ENCODE results near the gene PIH1D2.
"Not testable (repeated sequence)": the region's sequence is repeated elsewhere in the genome, so short reads cannot be mapped to it uniquely, and the experiment has no call there.

Gene PIH1D2

DNA sequence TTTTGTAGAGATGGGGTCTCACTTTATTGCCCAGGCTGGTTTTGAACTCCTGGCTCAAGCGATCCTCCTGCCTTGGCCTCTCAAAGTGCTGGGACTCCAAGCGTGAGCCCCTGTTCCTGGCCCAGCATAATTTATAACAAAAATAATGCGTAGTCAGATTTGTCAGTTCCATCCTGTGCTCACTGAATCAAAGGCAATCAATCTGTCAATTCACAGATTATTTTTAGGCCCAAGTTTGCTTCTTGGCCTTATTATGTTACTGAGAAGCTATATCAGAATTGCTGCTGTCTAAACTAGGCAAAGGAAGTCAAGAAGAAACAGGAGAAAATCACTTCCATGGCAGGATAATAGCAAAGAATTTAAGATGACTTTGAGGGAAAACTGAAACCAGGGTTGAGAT is 39.9 kb downstream of the PIH1D2 start:
- H3K4me1 Mint-ChIP-seq (ENCODE audit: low read depth): peaks cover 6% of the 10 kb centered on the region
- no peaks in the 10 kb centered on the region for H3K27me3 Mint-ChIP-seq
- H3K27ac Mint-ChIP-seq: no peak overlapping the region
- no peaks in the 10 kb centered on the region for H3K9me3 Mint-ChIP-seq (ENCODE audit: low read depth)
- no peak overlapping the region for H3K4me3 Mint-ChIP-seq
- H3K36me3 Mint-ChIP-seq: peaks cover 14% of the 10 kb centered on the region

DNA sequence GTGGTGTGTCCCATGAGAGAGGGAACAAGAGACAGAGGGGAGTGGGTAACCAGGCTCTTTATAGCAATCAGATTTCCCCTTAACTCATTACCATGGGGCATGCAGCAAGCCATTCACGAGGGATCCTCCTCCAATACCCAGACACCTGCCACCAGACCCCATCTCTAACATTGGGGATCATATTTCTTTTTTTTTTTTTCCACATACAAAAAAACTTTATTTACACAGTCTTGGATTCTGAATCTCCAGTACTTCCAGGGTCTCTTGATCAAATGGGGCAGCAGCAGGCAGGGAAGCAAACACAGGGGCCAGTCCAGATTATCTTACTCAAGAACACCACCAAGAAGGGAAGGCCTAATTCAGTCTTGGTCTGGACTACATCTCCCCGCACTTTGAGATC is 44.4 kb downstream of the PIH1D2 start:
- Mint-ChIP-seq H3K36me3 (peaks cover 12% of the 10 kb centered on the region), H3K4me1 (ENCODE audit: low read depth) (peaks cover 19% of the 10 kb centered on the region), H3K9me3 (ENCODE audit: low read depth) (no peaks in the 10 kb centered on the region), H3K27ac (peak overlapping the region; percentile 1), H3K27me3 (no peaks in the 10 kb centered on the region), H3K4me3 (no peak overlapping the region)

DNA sequence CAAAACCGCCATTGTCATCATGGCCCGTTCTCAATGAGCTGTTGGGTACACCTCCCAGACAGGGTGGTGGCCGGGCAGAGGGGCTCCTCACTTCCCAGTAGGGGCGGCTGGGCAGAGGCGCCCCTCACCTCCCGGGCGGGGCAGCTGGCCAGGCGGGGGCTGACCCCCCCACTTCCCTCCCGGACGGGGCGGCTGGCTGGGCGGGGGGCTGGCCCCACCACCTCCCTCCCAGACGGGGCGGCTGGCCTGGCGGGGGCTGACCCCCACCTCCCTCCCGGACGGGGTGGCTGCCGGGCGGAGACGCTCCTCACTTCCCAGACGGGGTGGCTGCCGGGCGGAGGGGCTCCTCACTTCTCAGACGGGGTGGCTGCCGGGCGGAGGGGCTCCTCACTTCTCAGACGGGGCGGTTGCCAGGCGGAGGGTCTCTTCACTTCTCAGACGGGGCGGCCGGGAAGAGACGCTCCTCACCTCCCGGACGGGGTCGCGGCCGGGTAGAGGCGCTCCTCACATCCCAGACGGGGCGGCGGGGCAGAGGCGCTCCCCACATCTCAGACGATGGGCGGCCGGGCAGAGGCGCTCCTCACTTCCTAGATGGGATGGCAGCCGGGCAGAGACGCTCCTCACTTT is 46.9 kb downstream of the PIH1D2 start:
- H3K27me3 Mint-ChIP-seq; H3K27ac Mint-ChIP-seq; H3K9me3 Mint-ChIP-seq (ENCODE audit: low read depth); H3K4me3 Mint-ChIP-seq; H3K36me3 Mint-ChIP-seq: not testable (repeated sequence)
- peaks cover 28% of the 10 kb centered on the region for H3K4me1 Mint-ChIP-seq (ENCODE audit: low read depth)

DNA sequence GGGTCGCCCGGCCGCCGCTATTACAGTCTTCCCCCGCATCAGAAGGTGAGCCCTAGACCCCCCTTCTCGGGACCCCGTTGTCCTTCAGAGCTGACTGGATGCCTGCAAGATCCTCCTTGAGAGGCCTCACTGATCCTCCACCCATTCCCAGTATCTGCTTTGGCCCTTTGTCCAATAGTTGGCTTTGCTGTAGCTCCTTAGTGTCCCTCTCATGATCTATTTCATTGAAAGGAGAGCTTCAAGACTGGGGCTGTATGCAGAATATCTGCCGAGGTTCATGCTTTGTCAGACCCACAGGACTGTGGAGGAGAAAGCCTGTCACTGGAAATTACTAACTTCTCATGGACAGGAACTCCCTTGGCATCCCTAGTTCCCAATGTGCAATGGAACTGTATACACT is 48.1 kb downstream of the PIH1D2 start:
- H3K36me3 Mint-ChIP-seq: peaks cover 8% of the 10 kb centered on the region
- peak overlapping the region; percentile 100 for H3K27ac Mint-ChIP-seq
- no peaks in the 10 kb centered on the region for H3K9me3 Mint-ChIP-seq (ENCODE audit: low read depth)
- H3K4me3 Mint-ChIP-seq: peak overlapping the region; percentile 99
- peaks cover 28% of the 10 kb centered on the region for H3K4me1 Mint-ChIP-seq (ENCODE audit: low read depth)
- H3K27me3 Mint-ChIP-seq: no peaks in the 10 kb centered on the region

DNA sequence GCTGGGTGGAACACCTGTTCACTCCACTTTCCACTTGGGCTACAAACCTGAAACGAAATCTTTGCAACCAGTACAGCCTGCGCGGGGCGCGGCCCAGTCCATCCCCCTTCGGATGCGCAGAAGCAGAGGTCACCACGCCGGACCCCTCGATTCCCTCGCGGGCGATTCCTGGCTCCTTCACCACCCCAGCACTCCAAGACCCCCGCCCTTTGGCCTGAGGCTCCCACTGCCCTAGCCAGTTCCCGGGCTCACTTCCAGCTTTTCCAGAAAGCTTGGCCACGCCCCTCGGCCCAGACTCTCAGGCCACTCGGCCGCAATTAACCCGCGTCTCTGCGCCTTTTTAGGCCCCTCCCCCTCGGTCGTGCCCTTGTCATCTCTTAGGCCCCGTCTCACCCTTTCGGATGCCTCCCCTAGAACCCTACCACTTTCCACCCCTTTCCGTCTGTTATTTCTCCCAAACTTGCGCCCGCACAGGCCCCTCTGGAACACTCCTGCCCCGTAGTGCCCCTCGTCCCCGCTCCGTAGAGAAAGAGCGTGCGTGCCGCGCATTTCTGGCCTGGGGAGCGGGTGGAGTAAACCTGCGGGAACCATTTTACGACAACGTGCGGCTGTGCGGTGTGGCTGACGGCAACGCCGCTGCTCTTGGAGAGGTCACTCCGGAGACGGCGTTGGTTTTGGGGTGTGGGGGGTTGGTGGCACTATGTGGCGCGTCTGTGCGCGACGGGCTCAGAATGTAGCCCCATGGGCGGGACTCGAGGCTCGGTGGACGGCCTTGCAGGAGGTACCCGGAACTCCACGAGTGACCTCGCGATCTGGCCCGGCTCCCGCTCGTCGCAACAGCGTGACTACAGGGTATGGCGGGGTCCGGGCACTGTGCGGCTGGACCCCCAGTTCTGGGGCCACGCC is 48.8 kb downstream of the PIH1D2 start, which contains the start of gene DLAT:
Gene DLAT, plus strand, starts transcription at position 636 of the 906 bp plus-strand sequence. Its CDS starts 65 bp downstream, at position 701.
- Mint-ChIP-seq H3K4me3 (peak within 1 kb of the TSS; percentile 99), H3K36me3 (peaks cover 4% of the 10 kb centered on the region), H3K27ac (peak within 1 kb of the TSS; percentile 100), H3K27me3 (no peaks in the 10 kb centered on the region), H3K9me3 (ENCODE audit: low read depth) (no peaks in the 10 kb centered on the region), H3K4me1 (ENCODE audit: low read depth) (peaks cover 25% of the 10 kb centered on the region)

DNA sequence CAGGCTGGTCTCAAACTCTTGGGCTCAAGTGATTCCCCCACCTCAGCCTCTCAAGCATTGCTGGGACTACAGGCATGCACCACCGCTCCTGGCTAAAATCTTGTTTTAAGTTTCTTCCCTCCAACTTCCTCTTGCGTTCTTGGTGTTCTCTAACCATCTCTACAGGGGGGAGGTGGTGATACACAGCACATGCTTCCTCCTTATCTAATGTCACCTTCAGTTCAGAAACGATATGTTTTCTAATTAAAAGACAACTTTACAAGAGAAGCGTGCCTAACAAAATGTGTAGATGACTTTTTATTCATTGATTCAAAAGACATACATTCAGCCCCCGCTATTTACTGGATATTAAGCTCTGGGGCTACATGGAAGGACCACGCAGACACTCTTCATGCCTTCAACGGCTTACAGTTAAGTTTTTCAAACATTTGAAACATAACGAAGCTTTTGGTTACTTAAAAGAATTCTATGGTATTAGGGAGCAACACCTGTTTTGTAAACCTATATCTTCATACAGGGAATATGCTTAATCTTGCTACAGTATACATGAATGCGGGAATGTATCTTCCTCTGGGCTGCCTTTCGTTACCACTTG is 49.5 kb downstream of the PIH1D2 start:
- no peaks in the 10 kb centered on the region for H3K9me3 Mint-ChIP-seq (ENCODE audit: low read depth)
- H3K27me3 Mint-ChIP-seq: no peaks in the 10 kb centered on the region
- H3K4me3 Mint-ChIP-seq: peak overlapping the region; percentile 99
- H3K36me3 Mint-ChIP-seq: peaks cover 3% of the 10 kb centered on the region
- H3K4me1 Mint-ChIP-seq (ENCODE audit: low read depth): peaks cover 24% of the 10 kb centered on the region
- peak overlapping the region; percentile 100 for H3K27ac Mint-ChIP-seq

DNA sequence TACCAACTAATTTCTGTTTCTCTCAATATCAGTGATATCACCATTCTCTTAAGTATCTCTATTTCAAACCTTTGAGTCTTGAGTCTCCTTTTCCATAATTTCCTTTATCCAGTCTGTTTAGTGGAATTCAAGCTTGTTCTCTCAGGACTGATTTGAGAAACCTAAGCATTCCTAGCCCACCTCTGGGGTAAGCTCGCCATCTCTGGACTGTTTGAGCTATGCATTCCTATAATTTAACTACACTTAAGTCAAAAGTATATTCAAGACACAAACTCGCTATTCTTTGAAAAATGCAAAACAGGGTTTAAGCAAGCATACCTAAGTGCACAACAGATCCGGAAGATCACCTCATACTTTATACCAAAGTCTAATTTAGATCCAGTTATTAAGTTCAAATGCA is 50.7 kb downstream of the PIH1D2 start:
- H3K27me3 Mint-ChIP-seq: no peaks in the 10 kb centered on the region
- peak overlapping the region; percentile 79 for H3K27ac Mint-ChIP-seq

DNA sequence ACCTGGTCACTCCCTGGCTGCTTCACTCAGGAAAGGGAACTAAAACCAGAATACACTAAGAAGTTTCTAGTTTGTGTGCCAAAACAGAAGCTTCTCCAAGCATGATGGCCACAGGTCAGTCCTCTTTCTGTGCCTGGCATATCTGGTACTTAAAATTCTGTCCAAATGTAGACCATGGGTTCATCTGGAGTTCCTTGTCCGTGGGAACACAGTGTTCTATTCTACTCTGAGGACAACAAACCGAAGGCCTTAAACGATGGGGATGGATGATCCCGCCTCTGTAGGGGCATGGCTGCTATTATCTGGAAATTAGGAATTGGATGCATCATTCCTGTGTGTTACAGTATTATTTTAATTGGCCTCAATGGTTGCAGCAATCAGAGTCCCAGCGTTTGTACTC is 54.8 kb downstream of the PIH1D2 start:
- Mint-ChIP-seq H3K27ac (no peak overlapping the region), H3K4me3 (no peak overlapping the region), H3K36me3 (peaks cover 6% of the 10 kb centered on the region), H3K4me1 (ENCODE audit: low read depth) (peaks cover 7% of the 10 kb centered on the region), H3K27me3 (no peaks in the 10 kb centered on the region), H3K9me3 (ENCODE audit: low read depth) (no peaks in the 10 kb centered on the region)

More for the DNA sequence above, 50.7 kb downstream of the PIH1D2 start:
- no peaks in the 10 kb centered on the region for H3K9me3 Mint-ChIP-seq (ENCODE audit: low read depth)
- H3K4me1 Mint-ChIP-seq (ENCODE audit: low read depth): peaks cover 21% of the 10 kb centered on the region
- H3K4me3 Mint-ChIP-seq: peak overlapping the region; percentile 70
- H3K36me3 Mint-ChIP-seq: peaks cover 4% of the 10 kb centered on the region

All from activated naive CD8-positive, alpha-beta T cell (primary cell).